Measurements from ENCODE around the gene PRND. TPM values are rescaled to one million over a fixed set of nuclear protein-coding genes. Genes with fewer than 3 reads are reported as not detected.

Gene PRND
- total and polyA plus RNA-seq, 12 donors: 0.17 TPM; not detected in 11

- intact Hi-C loops (cut with DNase I): no loop called here
- DNase-seq: no peak
- TF ChIP-seq POLR2A (IDR thresholded peaks at IDR 0.05) (no peak), CTCF (IDR thresholded peaks at IDR 0.05) (no peak)
- Histone ChIP-seq H3K36me3 (replicated peaks in 1 of 2) (no peaks in the 10 kb centered on the region), H3K4me3 (no peak overlapping the region), H3K27ac (no peak overlapping the region), H3K9me3 (replicated peaks in 1 of 3) (no peaks in the 10 kb centered on the region), H3K4me1 (replicated peaks in 1 of 2) (no peaks in the 10 kb centered on the region), H3K27me3 (no peaks in the 10 kb centered on the region)
- 81 to 88% (median 86%) methylated on average over 2 of the region's 2 CpGs for WGBS, 4 donors
These were observed 43.9 kb upstream of the PRND start for GRCh38 chr20:4677846-4678245.

- H3K27ac ChIP-seq: no peak overlapping the region
- no peaks in the 10 kb centered on the region for H3K27me3 ChIP-seq
- H3K4me1 ChIP-seq (replicated peaks in 1 of 2): peaks cover 0 to 7% of the 10 kb centered on the region in 2 donors
- DNase-seq: no peak
- no peaks in the 10 kb centered on the region for H3K9me3 ChIP-seq (replicated peaks in 1 of 3)
- H3K36me3 ChIP-seq (replicated peaks in 1 of 2): no peaks in the 10 kb centered on the region
- no peak overlapping the region for H3K4me3 ChIP-seq
- intact Hi-C loops (cut with DNase I): no loop called here
- 68 to 71% (median 69%) methylated on average over 6 of the region's 6 CpGs for WGBS, 4 donors
- TF ChIP-seq POLR2A (IDR thresholded peaks at IDR 0.05) (no peak), CTCF (IDR thresholded peaks at IDR 0.05) (no peak)
These were observed 40.3 kb upstream of the PRND start for GRCh38 chr20:4681401-4681800.

- no peak overlapping the region for H3K4me3 ChIP-seq
- no peaks in the 10 kb centered on the region for H3K36me3 ChIP-seq (replicated peaks in 1 of 2)
- H3K4me1 ChIP-seq (replicated peaks in 1 of 2): peaks cover 0 to 7% of the 10 kb centered on the region in 2 donors
- no peak for DNase-seq
- intact Hi-C loops (cut with DNase I): no loop called here
- 78 to 89% (median 84%) methylated on average over 5 of the region's 5 CpGs for WGBS, 4 donors
- no peaks in the 10 kb centered on the region for H3K27me3 ChIP-seq
- no peak overlapping the region for H3K27ac ChIP-seq
- TF ChIP-seq POLR2A (IDR thresholded peaks at IDR 0.05) (no peak), CTCF (IDR thresholded peaks at IDR 0.05) (no peak)
- no peaks in the 10 kb centered on the region for H3K9me3 ChIP-seq (replicated peaks in 1 of 3)
These were observed 39.7 kb upstream of the PRND start for GRCh38 chr20:4681991-4682401.

DNA sequence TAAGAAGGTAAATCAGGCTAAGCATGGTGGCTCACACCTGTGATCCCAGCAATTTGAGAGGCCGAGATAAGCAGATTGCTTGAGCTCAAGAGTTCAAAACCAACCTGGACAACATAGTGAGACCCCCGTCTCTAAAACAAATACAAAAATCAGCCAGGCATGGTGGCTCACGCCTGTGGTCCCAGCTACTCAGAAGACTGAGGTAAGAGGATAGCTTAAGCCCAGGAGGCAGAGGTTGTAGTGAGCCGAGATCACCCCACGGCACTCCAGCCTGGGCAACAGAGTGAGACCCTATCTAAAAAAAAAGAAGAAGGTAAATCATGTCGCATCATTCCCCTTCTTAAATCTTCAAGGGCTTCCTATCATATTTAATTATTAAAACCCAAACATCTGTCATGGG is 39.0 kb upstream of the PRND start:
- no peak for DNase-seq
- Histone ChIP-seq H3K9me3 (replicated peaks in 1 of 3) (no peaks in the 10 kb centered on the region), H3K27ac (no peak overlapping the region), H3K4me3 (no peak overlapping the region), H3K27me3 (no peaks in the 10 kb centered on the region), H3K4me1 (replicated peaks in 1 of 2) (peaks cover 0 to 13% of the 10 kb centered on the region in 2 donors), H3K36me3 (replicated peaks in 1 of 2) (no peaks in the 10 kb centered on the region)
- 88 to 98% (median 93%) methylated on average over 6 of the region's 6 CpGs for whole genome bisulfite sequencing, 4 donors
- intact Hi-C loops (cut with DNase I): no loop called here
- TF ChIP-seq CTCF (IDR thresholded peaks at IDR 0.05) (no peak), POLR2A (IDR thresholded peaks at IDR 0.05) (no peak)
